ENCODE data around the gene GPR87.

DNA sequence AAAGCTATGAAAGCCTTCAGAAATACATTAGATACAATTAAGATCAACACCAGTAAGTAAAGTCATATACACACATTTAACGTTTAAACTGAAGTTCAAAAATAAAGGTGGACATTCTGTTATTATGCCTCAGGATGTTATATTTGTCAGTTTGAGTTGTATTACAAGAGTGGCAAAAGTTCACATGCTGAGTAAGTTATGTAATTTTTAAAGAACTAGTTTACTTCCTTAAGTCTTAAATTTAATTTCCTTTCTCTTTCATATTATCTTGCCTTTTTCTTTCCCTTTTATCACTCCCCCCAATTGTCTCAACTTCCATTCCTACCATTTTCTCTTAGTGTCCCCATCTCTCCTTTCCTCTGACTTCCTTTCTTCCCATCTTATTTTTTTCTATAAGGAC is 4.9 kb upstream of the GPR87 start:
- TF ChIP-seq, protein P1, sequence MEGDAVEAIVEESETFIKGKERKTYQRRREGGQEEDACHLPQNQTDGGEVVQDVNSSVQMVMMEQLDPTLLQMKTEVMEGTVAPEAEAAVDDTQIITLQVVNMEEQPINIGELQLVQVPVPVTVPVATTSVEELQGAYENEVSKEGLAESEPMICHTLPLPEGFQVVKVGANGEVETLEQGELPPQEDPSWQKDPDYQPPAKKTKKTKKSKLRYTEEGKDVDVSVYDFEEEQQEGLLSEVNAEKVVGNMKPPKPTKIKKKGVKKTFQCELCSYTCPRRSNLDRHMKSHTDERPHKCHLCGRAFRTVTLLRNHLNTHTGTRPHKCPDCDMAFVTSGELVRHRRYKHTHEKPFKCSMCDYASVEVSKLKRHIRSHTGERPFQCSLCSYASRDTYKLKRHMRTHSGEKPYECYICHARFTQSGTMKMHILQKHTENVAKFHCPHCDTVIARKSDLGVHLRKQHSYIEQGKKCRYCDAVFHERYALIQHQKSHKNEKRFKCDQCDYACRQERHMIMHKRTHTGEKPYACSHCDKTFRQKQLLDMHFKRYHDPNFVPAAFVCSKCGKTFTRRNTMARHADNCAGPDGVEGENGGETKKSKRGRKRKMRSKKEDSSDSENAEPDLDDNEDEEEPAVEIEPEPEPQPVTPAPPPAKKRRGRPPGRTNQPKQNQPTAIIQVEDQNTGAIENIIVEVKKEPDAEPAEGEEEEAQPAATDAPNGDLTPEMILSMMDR (conservative IDR thresholded peaks at IDR 0.05 in 1 of 2, IDR thresholded peaks at IDR 0.05 in 1 of 2; ENCODE audit: low read depth in 1 of 2, low read length in 2 of 2): no peak
- TF ChIP-seq EZH2 (IDR thresholded peaks at IDR 0.05; ENCODE audit: low read length, missing control alignments): no peak
